Smooth muscle cell (in vitro differentiated cells): ENCODE data around the gene TMC3. TPM values are rescaled to one million over a fixed set of nuclear protein-coding genes. Genes with fewer than 3 reads are reported as not detected.

Experiments used
- DNase-seq: peaks from one replicate; lab custom pipeline; 2025; ENCODE audit not compliant: unreplicated experiment; lab: John Stamatoyannopoulos, UW
- H2AFZ ChIP-seq: fragments of 200-600 bp; sonication (generic); 2 replicates; pipeline ENCODE4 v1.6.0; 2016; ENCODE audit warnings: antibody characterized with exemption, low read depth, mild to moderate bottlenecking
- H3F3A ChIP-seq: fragments of 200-600 bp; sonication (generic); 2 replicates; pipeline ENCODE4 v1.6.0; 2017; ENCODE audit warnings: antibody characterized with exemption, low read depth
- H3K27ac ChIP-seq: fragments of 200-600 bp; sonication (generic); 2 replicates; pipeline ENCODE4 v1.5.1; 2016; ENCODE audit warnings: low read depth, mild to moderate bottlenecking
- H3K27me3 ChIP-seq: fragments of 200-600 bp; sonication (generic); 2 replicates; pipeline ENCODE4 v1.6.1; 2016; ENCODE audit warnings: low read depth, mild to moderate bottlenecking
- H3K36me3 ChIP-seq: fragments of 200-600 bp; sonication (generic); 2 replicates; pipeline ENCODE4 v1.5.1; 2016; ENCODE audit warnings: low read depth
- H3K4me1 ChIP-seq: fragments of 200-600 bp; sonication (generic); 2 replicates; pipeline ENCODE4 v1.5.1; 2016; ENCODE audit warnings: low read depth
- H3K4me2 ChIP-seq: fragments of 200-600 bp; sonication (generic); 2 replicates; pipeline ENCODE4 v1.6.0; 2016; ENCODE audit warnings: mild to moderate bottlenecking
- H3K4me3 ChIP-seq: fragments of 200-600 bp; sonication (generic); 2 replicates; pipeline ENCODE4 v1.5.1; 2016; ENCODE audit warnings: mild to moderate bottlenecking
- H3K79me2 ChIP-seq: fragments of 200-600 bp; sonication (generic); 2 replicates; pipeline ENCODE4 v1.6.0; 2016; ENCODE audit warnings: low read depth, mild to moderate bottlenecking
- H3K9ac ChIP-seq: fragments of 200-600 bp; sonication (generic); 2 replicates; pipeline ENCODE4 v1.6.0; 2016; ENCODE audit warnings: low read depth
- H3K9me3 ChIP-seq: fragments of 200-600 bp; sonication (generic); replicated peaks from 2 replicates; pipeline ENCODE4 v1.5.1; 2016; ENCODE audit warnings: low read depth
- H4K20me1 ChIP-seq: fragments of 200-600 bp; sonication (generic); 2 replicates; pipeline ENCODE4 v1.6.0; 2016; ENCODE audit warnings: low read depth
- WGBS: methylation state at CpG from one replicate; pipeline ENCODE4 v1.1.7; 2016; ENCODE audit warnings: low lambda C conversion rate; 5-methylcytosine and 5-hydroxymethylcytosine counted together
- polyA plus RNA-seq: library from polyadenylated mRNA; unstranded; fragments of >200 nt; fragmentation: Nextera tagmentation; extraction: Ambion mirVana; gene quantifications from 2 replicates; pipeline ENCODE4 v1.2.1, GENCODE V29; 2016
- total RNA-seq: library from RNA; depleted of rRNA; stranded (reverse); fragments of >200 nt; gene quantifications from 2 replicates; pipeline ENCODE4 v1.2.3, GENCODE V29; 2014
- TF ChIP-seq, protein P1 (sequence below): fragments of 200-600 bp; sonication (generic); IDR thresholded peaks from 2 replicates; pipeline ENCODE4 v1.5.1; 2017; ENCODE audit warnings: borderline replicate concordance, mild to moderate bottlenecking, antibody characterized with exemption; ENCODE audit not compliant: insufficient read depth, poor library complexity, severe bottlenecking

Gene TMC3
- total and polyA plus RNA-seq, 2 experiments from 2014 or later: not detected

GRCh38 chr15:81337241-81337640 is 36.8 kb downstream of the TMC3 start:
- TF ChIP-seq, protein P1, sequence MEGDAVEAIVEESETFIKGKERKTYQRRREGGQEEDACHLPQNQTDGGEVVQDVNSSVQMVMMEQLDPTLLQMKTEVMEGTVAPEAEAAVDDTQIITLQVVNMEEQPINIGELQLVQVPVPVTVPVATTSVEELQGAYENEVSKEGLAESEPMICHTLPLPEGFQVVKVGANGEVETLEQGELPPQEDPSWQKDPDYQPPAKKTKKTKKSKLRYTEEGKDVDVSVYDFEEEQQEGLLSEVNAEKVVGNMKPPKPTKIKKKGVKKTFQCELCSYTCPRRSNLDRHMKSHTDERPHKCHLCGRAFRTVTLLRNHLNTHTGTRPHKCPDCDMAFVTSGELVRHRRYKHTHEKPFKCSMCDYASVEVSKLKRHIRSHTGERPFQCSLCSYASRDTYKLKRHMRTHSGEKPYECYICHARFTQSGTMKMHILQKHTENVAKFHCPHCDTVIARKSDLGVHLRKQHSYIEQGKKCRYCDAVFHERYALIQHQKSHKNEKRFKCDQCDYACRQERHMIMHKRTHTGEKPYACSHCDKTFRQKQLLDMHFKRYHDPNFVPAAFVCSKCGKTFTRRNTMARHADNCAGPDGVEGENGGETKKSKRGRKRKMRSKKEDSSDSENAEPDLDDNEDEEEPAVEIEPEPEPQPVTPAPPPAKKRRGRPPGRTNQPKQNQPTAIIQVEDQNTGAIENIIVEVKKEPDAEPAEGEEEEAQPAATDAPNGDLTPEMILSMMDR: no peak
- no peak overlapping the region for H3K27ac ChIP-seq

DNA sequence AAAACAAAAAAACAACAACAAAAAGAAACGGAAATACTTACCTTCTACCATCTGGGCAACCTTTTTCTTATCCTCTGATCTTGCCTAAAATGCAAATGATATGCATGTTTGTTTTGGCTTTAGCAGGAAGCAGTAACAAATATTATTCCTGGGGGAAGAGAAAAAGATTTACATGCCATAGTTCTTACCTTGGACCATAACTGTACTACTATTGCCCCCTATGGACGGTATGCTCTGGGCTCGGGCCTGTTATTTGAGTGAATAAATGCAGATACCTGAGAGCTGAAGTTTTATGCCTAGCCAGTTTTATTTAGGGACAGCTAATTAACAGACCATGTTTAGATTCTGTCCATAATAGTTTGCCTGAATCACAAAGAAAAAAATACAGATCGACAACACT is 37.4 kb downstream of the TMC3 start:
- Histone ChIP-seq H3K79me2 (no peaks in the 10 kb centered on the region), H3K27me3 (no peaks in the 10 kb centered on the region), H3K4me1 (no peaks in the 10 kb centered on the region), H3F3A (no peaks in the 10 kb centered on the region), H3K36me3 (no peaks in the 10 kb centered on the region), H3K9me3 (no peaks in the 10 kb centered on the region), H2AFZ (no peak overlapping the region), H3K9ac (no peak overlapping the region), H3K4me2 (no peak overlapping the region), H4K20me1 (no peaks in the 10 kb centered on the region), H3K27ac (no peak overlapping the region), H3K4me3 (no peak overlapping the region)
- TF ChIP-seq, protein P1: peak; percentile 30
- WGBS: 92% methylated on average over 4 of the region's 4 CpGs
- no peak for DNase-seq

More at GRCh38 chr15:81337241-81337640, 36.8 kb downstream of the TMC3 start:
- H3K4me1 ChIP-seq: no peaks in the 10 kb centered on the region
- H3K4me3 ChIP-seq: no peak overlapping the region
- no peak for DNase-seq
- no peak overlapping the region for H3K4me2 ChIP-seq
- no peaks in the 10 kb centered on the region for H3F3A ChIP-seq
- H3K27me3 ChIP-seq: no peaks in the 10 kb centered on the region
- H3K9ac ChIP-seq: no peak overlapping the region
- 89% methylated on average over 3 of the region's 3 CpGs for WGBS
- no peaks in the 10 kb centered on the region for H4K20me1 ChIP-seq
- H2AFZ ChIP-seq: no peak overlapping the region
- no peaks in the 10 kb centered on the region for H3K36me3 ChIP-seq
- no peaks in the 10 kb centered on the region for H3K79me2 ChIP-seq
- H3K9me3 ChIP-seq: no peaks in the 10 kb centered on the region

- DNase-seq: no peak
- H3K9me3 ChIP-seq: no peaks in the 10 kb centered on the region
- TF ChIP-seq, protein P1: no peak
- H3K36me3 ChIP-seq: no peaks in the 10 kb centered on the region
- H3K27ac ChIP-seq: no peak overlapping the region
- no peak overlapping the region for H3K4me3 ChIP-seq
- H3F3A ChIP-seq: no peaks in the 10 kb centered on the region
- H2AFZ ChIP-seq: no peak overlapping the region
- no peaks in the 10 kb centered on the region for H3K27me3 ChIP-seq
- no peak overlapping the region for H3K4me2 ChIP-seq
- H3K4me1 ChIP-seq: no peaks in the 10 kb centered on the region
- no peaks in the 10 kb centered on the region for H3K79me2 ChIP-seq
- H4K20me1 ChIP-seq: no peaks in the 10 kb centered on the region
- WGBS: 90% methylated on average over 4 of the region's 4 CpGs
- no peak overlapping the region for H3K9ac ChIP-seq
Measured at GRCh38 chr15:81335631-81336030, 38.4 kb downstream of the TMC3 start.

DNA sequence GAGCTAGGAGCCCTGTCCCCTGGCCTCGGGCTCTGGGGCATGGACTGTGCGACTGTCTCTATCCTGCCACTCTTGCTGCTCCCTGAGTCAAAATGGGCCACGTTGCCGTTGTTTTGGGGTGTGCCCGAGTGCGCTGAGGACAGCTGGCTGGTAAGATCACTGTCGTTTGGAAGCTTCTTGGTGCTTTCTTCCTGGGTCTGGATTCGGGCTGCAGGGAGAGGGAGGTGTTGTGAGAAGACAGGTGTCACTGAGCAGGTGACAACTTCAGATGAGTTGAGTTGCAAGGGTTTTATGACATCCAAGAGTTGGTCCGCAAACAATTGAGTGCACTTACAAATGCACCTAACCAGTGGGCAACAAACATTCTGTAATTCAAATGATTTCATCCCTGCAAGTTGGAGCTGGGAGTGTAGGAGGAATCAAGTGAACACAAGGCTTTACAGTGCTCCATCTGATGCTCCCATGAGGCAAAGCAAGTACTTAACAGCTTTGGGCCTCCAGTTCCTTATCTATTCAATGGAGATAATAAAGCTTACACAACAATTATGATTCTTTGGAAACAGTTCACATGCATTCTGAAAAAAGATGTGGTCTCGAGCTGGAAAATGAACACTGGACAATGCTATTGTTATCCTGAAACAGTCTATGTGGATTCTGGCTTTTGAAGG is 39.1 kb downstream of the TMC3 start:
- Histone ChIP-seq H3K4me1 (no peaks in the 10 kb centered on the region), H4K20me1 (no peaks in the 10 kb centered on the region), H3K4me3 (no peak overlapping the region), H3K4me2 (no peak overlapping the region), H3K27me3 (no peaks in the 10 kb centered on the region), H3K9me3 (no peaks in the 10 kb centered on the region), H3K79me2 (no peaks in the 10 kb centered on the region), H3K27ac (no peak overlapping the region), H2AFZ (no peak overlapping the region), H3F3A (no peaks in the 10 kb centered on the region), H3K36me3 (no peaks in the 10 kb centered on the region), H3K9ac (no peak overlapping the region)
- WGBS: 90% methylated on average over 10 of the region's 10 CpGs
- DNase-seq: no peak
- TF ChIP-seq, protein P1: no peak
